Peyer's patch (tissue), 4 donors: Measurements from ENCODE around the gene TCF3. TPM values are rescaled to one million over a fixed set of nuclear protein-coding genes. Genes with fewer than 3 reads are reported as not detected.

Experiments
- DNase-seq, 3 donors: peaks; one replicate each; pipeline ENCODE4 v3.0.0-alpha.2; 2017 to 2019
- H3K27ac ChIP-seq, 4 donors: fragments of 200-600 bp; sonication (generic); one replicate each; pipeline ENCODE4 v1.5.1; 2016 to 2019
- H3K27me3 ChIP-seq, 2 donors: fragments of 200-600 bp; sonication (generic); one replicate each; pipeline ENCODE4 v1.5.1; 2019
- H3K36me3 ChIP-seq, 3 donors: fragments of 200-600 bp; sonication (generic); one replicate each; pipeline ENCODE4 v1.5.1; 2016 to 2019
- H3K4me1 ChIP-seq, 4 donors: fragments of 200-600 bp; sonication (generic); one replicate each; pipeline ENCODE4 v1.5.1; 2016 to 2019
- H3K4me3 ChIP-seq, 4 donors: fragments of 200-600 bp; sonication (generic); 1 replicate in 3 of 4; 2 replicates in 1 of 4; pipeline ENCODE4 v1.5.1; 2016 to 2019; ENCODE audit warnings: mild to moderate bottlenecking in 1 of 4
- H3K9me3 ChIP-seq, 4 donors: fragments of 200-600 bp; sonication (generic); one replicate each; pipeline ENCODE4 v1.5.1; 2016 to 2019; ENCODE audit warnings: mild to moderate bottlenecking in 1 of 4
- CTCF ChIP-seq, 6 experiments: fragments of 450-650 bp in 4 of 6; fragments of 200-600 bp in 2 of 6; sonication (generic) in 1 of 6; IDR thresholded peaks; one replicate each; pipeline ENCODE4 v1.5.1; 2017 to 2019; ENCODE audit warnings: antibody characterized with exemption in 6 of 6, mild to moderate bottlenecking in 3 of 6, moderate library complexity in 1 of 6
- POLR2A ChIP-seq, 2 donors: fragments of 450-650 bp; IDR thresholded peaks; one replicate each; pipeline ENCODE4 v1.5.1; 2017; ENCODE audit warnings: antibody characterized with exemption in 2 of 2, mild to moderate bottlenecking in 2 of 2, moderate library complexity in 2 of 2
- total RNA-seq, 4 donors: library from RNA; depleted of rRNA; stranded (reverse); fragments of >200 nt; gene quantifications; one replicate each; pipeline ENCODE4 v1.1.0, GENCODE V29; 2016

The TCF3 gene
- total RNA-seq, 4 donors from 2014 or later, result 49.2 to 112 (median 80.3) TPM

GRCh38 chr19:1650650-1651567 lies 1.5 kb downstream of the TCF3 start:
- H3K4me1 ChIP-seq, result peaks cover 0 to 27% (median 13%) of the 10 kb centered on the region in 4 donors
- H3K27ac ChIP-seq, result peak overlapping the region; percentile 83 to 96 (median 90)
- TF ChIP-seq POLR2A (IDR thresholded peaks at IDR 0.05), result no peak
- no peak for TF ChIP-seq CTCF (IDR thresholded peaks at IDR 0.05)
- H3K36me3 ChIP-seq, result peaks cover 0 to 18% (median 0%) of the 10 kb centered on the region in 3 donors
- peak overlapping the region; percentile 70 to 99 (median 84) for H3K4me3 ChIP-seq
- no peaks in the 10 kb centered on the region for H3K9me3 ChIP-seq
- no peaks in the 10 kb centered on the region for H3K27me3 ChIP-seq
- peak in 2 of 3 donors; percentile 59 to 71 for DNase-seq

- Histone ChIP-seq H3K27ac (peak overlapping the region in 3 of 4 donors; percentile 83 to 96 (median 84)), H3K27me3 (no peaks in the 10 kb centered on the region), H3K36me3 (peaks cover 0 to 27% (median 0%) of the 10 kb centered on the region in 3 donors), H3K4me3 (peak overlapping the region in 3 of 4 donors; percentile 70 to 90 (median 78)), H3K4me1 (peaks cover 0 to 27% (median 13%) of the 10 kb centered on the region in 4 donors), H3K9me3 (no peaks in the 10 kb centered on the region)
- TF ChIP-seq POLR2A (IDR thresholded peaks at IDR 0.05) (no peak), CTCF (IDR thresholded peaks at IDR 0.05) (no peak)
- no peak for DNase-seq
Measured at GRCh38 chr19:1649706-1650649, 2.4 kb downstream of the TCF3 start.

GRCh38 chr19:1648920-1649541 lies 3.4 kb downstream of the TCF3 start:
- Histone ChIP-seq H3K27ac (peak overlapping the region in 2 of 4 donors; percentile 84 to 96), H3K27me3 (no peaks in the 10 kb centered on the region), H3K4me1 (peaks cover 0 to 26% (median 13%) of the 10 kb centered on the region in 4 donors), H3K9me3 (no peaks in the 10 kb centered on the region), H3K36me3 (peaks cover 0 to 37% (median 0%) of the 10 kb centered on the region in 3 donors), H3K4me3 (peak overlapping the region in 1 of 4 donors; percentile 25)
- TF ChIP-seq CTCF (IDR thresholded peaks at IDR 0.05) (no peak), POLR2A (IDR thresholded peaks at IDR 0.05) (no peak)
- peak in 2 of 3 donors; percentile 68 to 73 for DNase-seq

GRCh38 chr19:1648459-1648849 lies 4.0 kb downstream of the TCF3 start:
- DNase-seq, result peak in 2 of 3 donors; percentile 62 to 68
- Histone ChIP-seq H3K36me3 (peaks cover 0 to 40% (median 0%) of the 10 kb centered on the region in 3 donors), H3K27ac (peak overlapping the region in 3 of 4 donors; percentile 49 to 96 (median 84)), H3K4me3 (peak overlapping the region in 1 of 4 donors; percentile 25), H3K27me3 (no peaks in the 10 kb centered on the region), H3K9me3 (no peaks in the 10 kb centered on the region), H3K4me1 (peaks cover 0 to 20% (median 13%) of the 10 kb centered on the region in 4 donors)
- TF ChIP-seq CTCF (IDR thresholded peaks at IDR 0.05) (no peak), POLR2A (IDR thresholded peaks at IDR 0.05) (no peak)
